GM18511 (cell line): Measurements from ENCODE around the gene NXPE3.
A peak's percentile ranks its signal among the peaks of the same experiment; 100 is the strongest.
"Not testable (repeated sequence)": the region's sequence is repeated elsewhere in the genome, so short reads cannot be mapped to it uniquely, and the experiment has no call there.

Source experiments
- ATAC-seq: cut with Tn5 transposase; IDR thresholded peaks from one replicate; pipeline ENCODE4 v1.9.1; 2021; ENCODE audit warnings: mild to moderate bottlenecking, moderate library complexity; ENCODE audit not compliant: unreplicated experiment

Gene NXPE3

GRCh38 chr3:101779047-101779821 is at the start of gene NXPE3:
NXPE3 (plus strand) TSS chr3:101779211; CDS start chr3:101785597, 6,386 bp downstream.
- ATAC-seq, result peak; percentile 96

DNA sequence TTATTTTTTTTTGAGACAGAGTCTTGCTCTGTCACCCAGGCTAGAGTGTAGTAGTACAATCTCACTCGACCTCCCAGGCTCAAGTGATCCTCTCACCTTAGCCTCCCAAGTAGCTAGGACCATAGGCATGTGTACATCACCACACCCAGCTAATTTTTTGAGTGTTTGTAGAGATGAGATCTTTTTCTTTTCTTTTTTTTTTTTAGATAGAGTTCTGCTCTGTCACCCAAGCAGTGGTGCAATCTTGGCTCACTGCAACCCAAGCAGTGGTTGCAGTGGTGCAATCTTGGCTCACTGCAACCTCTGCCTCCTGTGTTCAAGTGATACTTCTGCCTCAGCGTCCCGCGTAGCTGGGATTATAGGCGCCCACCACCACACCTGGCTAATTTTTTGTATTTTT is 49.4 kb upstream of the NXPE3 start:
- no peak for ATAC-seq

GRCh38 chr3:101730839-101731238 is 48.2 kb upstream of the NXPE3 start:
- no peak for ATAC-seq

DNA sequence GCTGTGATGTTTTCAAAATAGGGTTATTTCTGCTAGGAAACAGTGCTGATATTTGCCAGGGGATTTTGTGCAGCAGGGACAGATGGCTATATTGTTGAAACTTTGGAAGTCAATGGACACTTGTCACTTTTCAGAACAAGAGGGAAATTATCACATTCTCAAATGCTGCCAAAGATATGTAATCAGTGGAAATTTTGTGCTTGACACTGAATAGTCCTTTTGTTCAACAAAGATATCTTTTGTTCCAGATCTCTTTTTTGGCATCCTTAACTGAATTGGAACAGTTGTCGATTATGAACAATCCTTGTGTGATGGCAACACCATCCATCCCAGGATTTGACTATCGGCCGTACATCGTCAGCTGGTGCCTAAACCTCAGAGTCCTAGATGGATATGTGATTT is 46.8 kb upstream of the NXPE3 start:
- ATAC-seq, result no peak

DNA sequence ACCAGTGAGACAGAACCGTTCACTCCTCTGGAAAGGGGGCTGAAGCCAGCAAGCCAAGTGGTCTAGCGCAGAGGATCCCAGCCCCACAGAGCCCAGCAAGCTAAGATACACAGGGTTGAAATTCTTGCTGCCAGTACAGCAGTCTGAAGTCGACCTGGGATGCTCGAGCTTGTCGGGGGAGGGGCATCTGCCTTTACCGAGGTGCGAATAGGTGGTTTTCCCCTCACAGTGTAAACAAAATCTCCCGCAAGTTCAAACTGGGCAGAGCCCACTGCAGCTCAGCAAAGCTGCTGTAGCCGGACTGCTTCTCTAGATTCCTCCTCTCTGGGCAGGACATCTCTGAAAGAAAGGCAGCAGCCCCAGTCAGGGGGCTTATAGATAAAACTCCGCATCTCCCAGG is 43.2 kb upstream of the NXPE3 start:
- ATAC-seq, result no peak

GRCh38 chr3:101741914-101742313 is 37.1 kb upstream of the NXPE3 start:
- not testable (repeated sequence) for ATAC-seq

DNA sequence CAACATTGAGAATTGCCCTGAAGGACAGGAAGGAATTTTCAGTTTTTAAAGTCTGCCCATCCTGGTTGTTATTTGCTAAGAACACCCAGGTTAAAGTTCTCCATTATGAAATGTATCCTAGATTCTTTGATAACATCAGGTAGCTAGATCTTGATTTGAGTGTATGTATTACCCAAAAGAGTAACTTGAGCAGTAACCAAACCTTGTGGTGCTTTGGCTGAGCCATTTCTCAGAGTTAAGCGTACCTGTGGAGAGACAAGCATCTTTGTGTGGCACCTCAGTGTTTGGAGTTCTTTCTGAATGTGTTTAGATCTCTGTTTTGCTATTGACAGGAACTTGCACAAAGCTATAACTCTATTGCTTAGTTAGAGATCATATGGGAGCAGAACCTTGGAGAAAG is 34.2 kb upstream of the NXPE3 start:
- ATAC-seq, result no peak

DNA sequence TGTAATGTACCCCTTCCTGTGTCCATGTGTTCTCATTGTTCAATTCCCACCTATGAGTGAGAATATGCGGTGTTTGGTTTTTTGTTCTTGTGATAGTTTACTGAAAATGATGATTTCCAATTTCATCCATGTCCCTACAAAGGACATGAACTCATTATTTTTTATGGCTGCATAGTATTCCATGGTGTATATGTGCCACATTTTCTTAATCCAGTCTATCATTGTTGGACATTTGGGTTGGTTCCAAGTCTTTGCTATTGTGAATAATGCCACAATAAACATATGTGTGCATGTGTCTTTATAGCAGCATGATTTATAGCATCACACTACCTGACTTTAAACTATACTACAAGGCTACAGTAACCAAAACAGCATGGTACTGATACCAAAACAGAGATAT is 33.1 kb upstream of the NXPE3 start:
- not testable (repeated sequence) for ATAC-seq

- not testable (repeated sequence) for ATAC-seq
Observed at GRCh38 chr3:101753386-101754113, 25.5 kb upstream of the NXPE3 start.

DNA sequence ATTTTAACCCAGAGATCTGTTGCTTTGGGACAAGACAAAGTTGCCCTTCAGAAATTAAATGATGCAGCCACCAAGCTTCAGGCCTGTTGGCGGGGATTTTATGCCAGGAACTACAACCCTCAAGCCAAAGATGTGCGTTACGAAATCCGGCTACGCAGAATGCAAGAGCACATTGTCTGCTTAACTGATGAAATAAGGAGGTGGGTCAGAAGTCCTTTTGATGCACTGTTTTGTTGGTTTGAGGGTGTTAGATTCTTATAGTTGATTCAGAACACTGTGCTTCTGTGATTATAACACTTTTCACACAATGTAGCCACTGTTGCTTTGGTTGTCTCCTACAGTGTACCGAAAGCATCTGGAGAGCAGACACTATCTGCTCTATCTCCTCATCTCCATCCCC is 20.8 kb upstream of the NXPE3 start:
- ATAC-seq, result no peak

DNA sequence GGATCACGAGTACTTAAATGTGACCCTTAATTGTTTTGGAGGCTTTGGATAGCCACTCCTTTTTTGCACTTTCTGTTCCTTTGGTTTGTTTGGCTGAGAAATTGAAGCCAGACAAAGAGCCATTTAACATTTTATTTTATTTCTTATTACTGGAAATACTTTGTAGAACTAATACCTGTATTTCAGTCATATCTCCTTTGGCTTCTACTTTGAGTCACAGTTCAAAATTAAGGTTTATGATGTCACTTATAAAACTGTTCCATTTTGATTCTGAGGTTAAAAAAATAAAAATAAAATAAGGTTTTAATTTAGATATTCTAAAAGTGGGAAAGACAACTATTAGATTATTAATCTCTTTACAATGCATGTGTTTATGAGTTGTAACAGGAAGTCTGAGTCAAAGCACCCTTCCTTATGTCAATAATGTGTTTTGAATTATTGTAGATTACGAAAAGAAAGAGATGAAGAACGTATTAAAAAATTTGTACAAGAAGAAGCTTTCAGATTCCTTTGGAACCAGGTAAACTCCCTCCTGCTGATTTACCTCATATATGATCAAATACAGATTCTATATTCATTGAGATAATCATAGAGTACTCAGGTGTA is 16.9 kb upstream of the NXPE3 start:
- ATAC-seq, result no peak

GRCh38 chr3:101777745-101778281 is 1.2 kb upstream of the NXPE3 start:
- ATAC-seq, result not testable (repeated sequence)

GRCh38 chr3:101778385-101779046 is 495 bp upstream of the NXPE3 start:
- no peak for ATAC-seq

DNA sequence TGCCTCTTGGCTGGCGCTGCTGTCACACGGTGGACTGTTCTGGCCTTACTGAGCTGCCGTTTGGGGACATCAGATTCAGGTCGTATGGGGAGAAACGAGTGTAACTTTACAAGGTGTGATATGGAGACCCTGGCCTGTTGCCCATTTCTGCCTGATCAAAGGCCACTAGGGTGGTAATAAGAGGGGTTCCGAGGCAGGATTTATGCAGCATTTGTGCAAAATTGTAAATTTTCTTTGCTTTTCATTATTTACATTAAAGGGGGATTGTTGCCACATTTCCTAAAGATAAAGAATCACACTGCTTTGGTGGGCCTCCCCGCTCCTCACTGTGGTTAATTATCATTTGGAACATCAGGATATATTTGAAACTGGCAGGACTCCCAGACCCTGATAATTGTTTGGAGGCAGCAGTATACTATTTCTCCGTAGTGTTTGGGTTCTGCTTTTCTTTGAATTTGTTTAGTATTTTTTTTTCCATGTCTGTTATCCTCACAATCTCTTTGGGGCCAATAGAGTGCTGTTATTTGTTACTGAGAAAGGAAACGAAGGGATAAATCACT is 891 bp downstream of the NXPE3 start:
- ATAC-seq, result no peak

- ATAC-seq, result no peak
Observed at GRCh38 chr3:101780661-101781060, 1.6 kb downstream of the NXPE3 start.

DNA sequence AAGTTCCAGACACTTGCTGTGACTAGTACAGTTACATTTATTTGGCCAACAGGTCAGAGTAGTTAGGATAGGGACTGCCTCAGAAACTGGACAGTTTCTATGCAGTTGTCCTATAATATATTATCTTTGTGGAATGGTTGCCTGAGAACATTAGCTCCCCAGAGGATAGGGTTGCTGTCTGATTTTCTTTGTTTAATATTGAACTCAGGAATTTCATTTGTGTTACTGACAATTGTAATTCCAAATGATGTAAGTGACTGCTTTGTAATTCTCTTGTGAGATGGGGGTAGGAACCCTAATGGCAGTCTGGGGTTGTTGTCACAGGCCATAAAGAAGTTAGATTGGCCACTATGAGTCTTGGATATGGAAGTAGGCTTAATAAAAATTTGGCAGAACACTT is 2.2 kb downstream of the NXPE3 start:
- no peak for ATAC-seq

GRCh38 chr3:101784855-101785613 is 6.0 kb downstream of the NXPE3 start:
- ATAC-seq, result no peak

GRCh38 chr3:101791778-101792177 is 12.8 kb downstream of the NXPE3 start:
- peak; percentile 97 for ATAC-seq

DNA sequence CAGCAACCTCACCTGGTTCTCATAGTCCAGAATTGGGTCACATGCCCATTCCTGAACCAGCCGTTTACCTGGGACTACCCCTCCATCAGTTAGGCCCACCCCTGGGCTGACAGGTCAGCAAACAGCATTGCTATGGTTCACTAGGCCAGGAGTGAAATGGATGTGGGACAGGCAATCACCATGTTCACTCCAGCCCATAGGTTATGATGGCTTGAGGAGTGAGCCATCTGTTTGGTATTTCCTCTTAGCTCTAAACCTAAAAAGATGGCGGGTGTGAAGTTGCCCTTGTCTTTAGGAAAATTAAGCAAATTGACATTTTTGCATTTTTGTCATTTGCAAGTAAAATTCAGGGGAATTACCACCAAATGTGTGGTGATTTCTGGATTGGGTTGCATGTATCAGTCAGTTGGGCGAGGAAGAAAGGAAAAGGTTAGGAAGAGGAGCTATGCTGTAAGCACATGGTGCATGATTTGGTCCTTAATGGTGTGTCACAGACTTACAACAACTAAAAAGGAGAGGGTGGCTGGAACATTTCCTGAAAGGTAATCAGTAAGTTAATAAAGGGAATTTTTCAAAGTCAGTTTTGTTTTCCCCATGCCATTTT is 17.2 kb downstream of the NXPE3 start:
- ATAC-seq, result no peak

DNA sequence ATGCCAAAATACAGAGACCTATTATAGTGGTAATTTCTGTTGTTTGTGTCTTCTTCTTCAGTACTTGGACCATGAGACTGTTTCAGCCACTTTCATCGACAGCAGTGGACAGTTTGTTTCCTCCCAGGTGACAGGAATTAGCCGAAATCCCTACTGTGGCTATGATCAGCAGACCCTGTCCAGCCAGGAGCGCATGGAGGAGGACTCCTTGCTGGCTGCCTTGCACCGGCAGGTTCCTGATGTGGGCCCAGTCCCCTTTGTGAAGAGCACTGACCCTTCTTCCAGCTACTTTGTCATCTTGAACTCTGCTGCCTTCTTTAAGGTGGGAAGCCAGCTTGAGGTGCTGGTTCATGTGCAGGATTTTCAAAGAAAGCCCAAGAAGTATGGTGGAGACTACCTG is 22.2 kb downstream of the NXPE3 start:
- ATAC-seq, result no peak
